Measurements from ENCODE around the gene LDHD. TPM values are rescaled to one million over a fixed set of nuclear protein-coding genes. Genes with fewer than 3 reads are reported as not detected.

The LDHD gene
- polyA plus RNA-seq, 1 donor (not counting 4 experiments of a cell fraction or from before 2014, with no cell fraction given): 0.34 TPM

- H2AFZ ChIP-seq (ENCODE audit: control insufficient read depth, low read length): no peak overlapping the region
- H3K79me2 ChIP-seq (ENCODE audit: control insufficient read depth, insufficient read depth, low read length): peaks cover 24% of the 10 kb centered on the region
- no peak overlapping the region for H3K4me3 ChIP-seq (ENCODE audit: control insufficient read depth in 2 of 3, extremely low read depth in 1 of 3, insufficient read depth in 2 of 3, low read depth in 1 of 3, low read length in 3 of 3)
- H3K4me1 ChIP-seq (ENCODE audit: control insufficient read depth, extremely low read depth, insufficient read depth, low read length): peaks cover 7% of the 10 kb centered on the region
- no peak for DNase-seq (ENCODE audit: low read depth, low spot score)
- H3K9ac ChIP-seq (ENCODE audit: control insufficient read depth, extremely low read depth, insufficient read depth, low read length): no peak overlapping the region
- FAIRE-seq: no peak
- H3K9me3 ChIP-seq (ENCODE audit: control insufficient read depth, low read depth, low read length): no peaks in the 10 kb centered on the region
- no peaks in the 10 kb centered on the region for H3K9me1 ChIP-seq (ENCODE audit: control insufficient read depth, extremely low read depth, insufficient read depth, low read length)
- dilution Hi-C loops (cut with MboI; ENCODE audit: extremely low pct_ligation_motif_present, low sequenced_read_pairs): no loop called here
- H3K27me3 ChIP-seq (ENCODE audit: control insufficient read depth, extremely low read depth, insufficient read depth, low read length): no peaks in the 10 kb centered on the region
- no peak overlapping the region for H3K4me2 ChIP-seq (ENCODE audit: control insufficient read depth, extremely low read depth, insufficient read depth, low read depth, low read length)
- no peak overlapping the region for H3K27ac ChIP-seq (ENCODE audit: control insufficient read depth, insufficient read depth, low read length)
- H3K36me3 ChIP-seq (ENCODE audit: control insufficient read depth in 2 of 2, extremely low read depth in 1 of 2, insufficient read depth in 2 of 2, low read length in 2 of 2): peaks cover 2 to 3% of the 10 kb centered on the region in 2 experiments
- TF ChIP-seq EZH2 (IDR thresholded peaks at IDR 0.05; ENCODE audit: low read length): no peak
- no peak for TF ChIP-seq CTCF (optimal IDR thresholded peaks at IDR 0.05 in 1 of 3, IDR thresholded peaks at IDR 0.05 in 1 of 3, conservative IDR thresholded peaks at IDR 0.05 in 1 of 3; ENCODE audit: extremely low read depth in 1 of 3, insufficient read depth in 2 of 3, low read length in 3 of 3)
- H4K20me1 ChIP-seq (ENCODE audit: control insufficient read depth, extremely low read depth, insufficient read depth, low read length): no peaks in the 10 kb centered on the region
These were observed 36.1 kb upstream of the LDHD start for GRCh38 chr16:75152635-75153034.

GRCh38 chr16:75151798-75152197 is 35.2 kb upstream of the LDHD start:
- no peak overlapping the region for H3K27ac ChIP-seq (ENCODE audit: control insufficient read depth, insufficient read depth, low read length)

More at GRCh38 chr16:75151798-75152197, 35.2 kb upstream of the LDHD start:
- Histone ChIP-seq H3K79me2 (ENCODE audit: control insufficient read depth, insufficient read depth, low read length) (peaks cover 24% of the 10 kb centered on the region), H3K9ac (ENCODE audit: control insufficient read depth, extremely low read depth, insufficient read depth, low read length) (no peak overlapping the region), H3K27me3 (ENCODE audit: control insufficient read depth, extremely low read depth, insufficient read depth, low read length) (no peaks in the 10 kb centered on the region), H4K20me1 (ENCODE audit: control insufficient read depth, extremely low read depth, insufficient read depth, low read length) (no peaks in the 10 kb centered on the region), H3K9me3 (ENCODE audit: control insufficient read depth, low read depth, low read length) (no peaks in the 10 kb centered on the region), H3K36me3 (ENCODE audit: control insufficient read depth in 2 of 2, extremely low read depth in 1 of 2, insufficient read depth in 2 of 2, low read length in 2 of 2) (peaks cover 0 to 2% of the 10 kb centered on the region in 2 experiments), H3K9me1 (ENCODE audit: control insufficient read depth, extremely low read depth, insufficient read depth, low read length) (no peaks in the 10 kb centered on the region), H3K4me3 (ENCODE audit: control insufficient read depth in 2 of 3, extremely low read depth in 1 of 3, insufficient read depth in 2 of 3, low read depth in 1 of 3, low read length in 3 of 3) (no peak overlapping the region), H3K4me2 (ENCODE audit: control insufficient read depth, extremely low read depth, insufficient read depth, low read depth, low read length) (no peak overlapping the region), H2AFZ (ENCODE audit: control insufficient read depth, low read length) (no peak overlapping the region), H3K4me1 (ENCODE audit: control insufficient read depth, extremely low read depth, insufficient read depth, low read length) (peaks cover 7% of the 10 kb centered on the region)
- no peak for TF ChIP-seq EZH2 (IDR thresholded peaks at IDR 0.05; ENCODE audit: low read length)
- TF ChIP-seq CTCF (optimal IDR thresholded peaks at IDR 0.05 in 1 of 3, IDR thresholded peaks at IDR 0.05 in 1 of 3, conservative IDR thresholded peaks at IDR 0.05 in 1 of 3; ENCODE audit: extremely low read depth in 1 of 3, insufficient read depth in 2 of 3, low read length in 3 of 3): no peak
- dilution Hi-C loops (cut with MboI; ENCODE audit: extremely low pct_ligation_motif_present, low sequenced_read_pairs): no loop called here
- FAIRE-seq (no peak), DNase-seq (ENCODE audit: low read depth, low spot score) (no peak)

Measured in keratinocyte (primary cell).